ENCODE data around the gene SULF2. TPM values are rescaled to one million over a fixed set of nuclear protein-coding genes. Genes with fewer than 3 reads are reported as not detected.

Gene SULF2
- total RNA-seq, 1 donor from 2014 or later: 24.0 TPM

- H3K9me3 ChIP-seq (ENCODE audit: low read depth): no peaks in the 10 kb centered on the region
- no peak for DNase-seq (ENCODE audit: low spot score)
- no peaks in the 10 kb centered on the region for H3K36me3 ChIP-seq
- no peaks in the 10 kb centered on the region for H3K4me1 ChIP-seq
- Mint-ChIP-seq H3K27ac (no peak overlapping the region), H3K36me3 (peaks cover 11% of the 10 kb centered on the region), H3K4me3 (no peak overlapping the region), H3K4me1 (peaks cover 31% of the 10 kb centered on the region), H3K27me3 (ENCODE audit: insufficient read depth, low read depth) (peaks cover 11% of the 10 kb centered on the region), H3K9me3 (peaks cover 11% of the 10 kb centered on the region)
- H3K27ac ChIP-seq: no peak overlapping the region
- TF ChIP-seq EZH2phosphoT487 (IDR thresholded peaks at IDR 0.05) (no peak), EZH2 (IDR thresholded peaks at IDR 0.05) (no peak), CTCF (IDR thresholded peaks at IDR 0.05) (no peak)
- no peak overlapping the region for H3K4me2 ChIP-seq
- no peak overlapping the region for H3K4me3 ChIP-seq
- no peaks in the 10 kb centered on the region for H3K27me3 ChIP-seq
- H3K79me2 ChIP-seq (ENCODE audit: low read depth): no peaks in the 10 kb centered on the region
- H2AFZ ChIP-seq (replicated peaks): no peak overlapping the region
- no peak overlapping the region for H3K9ac ChIP-seq
- H4K20me1 ChIP-seq (ENCODE audit: low read depth): no peaks in the 10 kb centered on the region
- H3F3A ChIP-seq (ENCODE audit: low read depth): no peaks in the 10 kb centered on the region
Measured at GRCh38 chr20:47737923-47738322, 47.4 kb downstream of the SULF2 start.

GRCh38 chr20:47736570-47737152, 48.6 kb downstream of the SULF2 start:
- Histone ChIP-seq H3K9ac (no peak overlapping the region), H3K27ac (no peak overlapping the region), H3K9me3 (ENCODE audit: low read depth) (no peaks in the 10 kb centered on the region), H3K4me3 (no peak overlapping the region), H3F3A (ENCODE audit: low read depth) (no peaks in the 10 kb centered on the region), H3K36me3 (no peaks in the 10 kb centered on the region), H3K4me1 (no peaks in the 10 kb centered on the region), H3K4me2 (no peak overlapping the region), H3K27me3 (no peaks in the 10 kb centered on the region), H3K79me2 (ENCODE audit: low read depth) (no peaks in the 10 kb centered on the region), H2AFZ (replicated peaks) (no peak overlapping the region), H4K20me1 (ENCODE audit: low read depth) (no peaks in the 10 kb centered on the region)
- H3K36me3 Mint-ChIP-seq: peaks cover 11% of the 10 kb centered on the region
- no peak for TF ChIP-seq EZH2phosphoT487 (IDR thresholded peaks at IDR 0.05)
- peaks cover 11% of the 10 kb centered on the region for H3K27me3 Mint-ChIP-seq (ENCODE audit: insufficient read depth, low read depth)
- peaks cover 11% of the 10 kb centered on the region for H3K9me3 Mint-ChIP-seq
- no peak for DNase-seq (ENCODE audit: low spot score)
- H3K4me3 Mint-ChIP-seq: no peak overlapping the region
- peaks cover 21% of the 10 kb centered on the region for H3K4me1 Mint-ChIP-seq
- H3K27ac Mint-ChIP-seq: no peak overlapping the region

GRCh38 chr20:47735412-47736400, 49.6 kb downstream of the SULF2 start:
- H3K27me3 Mint-ChIP-seq (ENCODE audit: insufficient read depth, low read depth): peaks cover 11% of the 10 kb centered on the region
- H3K4me3 ChIP-seq: no peak overlapping the region
- H3K79me2 ChIP-seq (ENCODE audit: low read depth): no peaks in the 10 kb centered on the region
- H3K27ac Mint-ChIP-seq: no peak overlapping the region
- no peaks in the 10 kb centered on the region for H3K36me3 ChIP-seq
- TF ChIP-seq EZH2phosphoT487 (IDR thresholded peaks at IDR 0.05) (no peak), CTCF (IDR thresholded peaks at IDR 0.05) (no peak), EZH2 (IDR thresholded peaks at IDR 0.05) (no peak)
- H3K4me1 ChIP-seq: no peaks in the 10 kb centered on the region
- no peaks in the 10 kb centered on the region for H3F3A ChIP-seq (ENCODE audit: low read depth)
- DNase-seq (ENCODE audit: low spot score): no peak
- peaks cover 11% of the 10 kb centered on the region for H3K36me3 Mint-ChIP-seq
- H3K9ac ChIP-seq: no peak overlapping the region
- no peaks in the 10 kb centered on the region for H4K20me1 ChIP-seq (ENCODE audit: low read depth)
- no peak overlapping the region for H3K27ac ChIP-seq
- no peak overlapping the region for H2AFZ ChIP-seq (replicated peaks)
- H3K4me1 Mint-ChIP-seq: peaks cover 17% of the 10 kb centered on the region
- no peak overlapping the region for H3K4me2 ChIP-seq
- no peak overlapping the region for H3K4me3 Mint-ChIP-seq
- H3K9me3 Mint-ChIP-seq: peaks cover 11% of the 10 kb centered on the region
- H3K9me3 ChIP-seq (ENCODE audit: low read depth): no peaks in the 10 kb centered on the region
- no peaks in the 10 kb centered on the region for H3K27me3 ChIP-seq
